Smooth muscle cell (in vitro differentiated cells): ENCODE results near the gene DNAJB7. TPM values are rescaled to one million over a fixed set of nuclear protein-coding genes. Genes with fewer than 3 reads are reported as not detected.

Experiments used
- DNase-seq: peaks from one replicate; lab custom pipeline; 2025; ENCODE audit not compliant: unreplicated experiment; lab: John Stamatoyannopoulos, UW
- H2AFZ ChIP-seq: fragments of 200-600 bp; sonication (generic); 2 replicates; pipeline ENCODE4 v1.6.0; 2016; ENCODE audit warnings: antibody characterized with exemption, low read depth, mild to moderate bottlenecking
- H3F3A ChIP-seq: fragments of 200-600 bp; sonication (generic); 2 replicates; pipeline ENCODE4 v1.6.0; 2017; ENCODE audit warnings: antibody characterized with exemption, low read depth
- H3K27ac ChIP-seq: fragments of 200-600 bp; sonication (generic); 2 replicates; pipeline ENCODE4 v1.5.1; 2016; ENCODE audit warnings: low read depth, mild to moderate bottlenecking
- H3K27me3 ChIP-seq: fragments of 200-600 bp; sonication (generic); 2 replicates; pipeline ENCODE4 v1.6.1; 2016; ENCODE audit warnings: low read depth, mild to moderate bottlenecking
- H3K36me3 ChIP-seq: fragments of 200-600 bp; sonication (generic); 2 replicates; pipeline ENCODE4 v1.5.1; 2016; ENCODE audit warnings: low read depth
- H3K4me1 ChIP-seq: fragments of 200-600 bp; sonication (generic); 2 replicates; pipeline ENCODE4 v1.5.1; 2016; ENCODE audit warnings: low read depth
- H3K4me2 ChIP-seq: fragments of 200-600 bp; sonication (generic); 2 replicates; pipeline ENCODE4 v1.6.0; 2016; ENCODE audit warnings: mild to moderate bottlenecking
- H3K4me3 ChIP-seq: fragments of 200-600 bp; sonication (generic); 2 replicates; pipeline ENCODE4 v1.5.1; 2016; ENCODE audit warnings: mild to moderate bottlenecking
- H3K79me2 ChIP-seq: fragments of 200-600 bp; sonication (generic); 2 replicates; pipeline ENCODE4 v1.6.0; 2016; ENCODE audit warnings: low read depth, mild to moderate bottlenecking
- H3K9ac ChIP-seq: fragments of 200-600 bp; sonication (generic); 2 replicates; pipeline ENCODE4 v1.6.0; 2016; ENCODE audit warnings: low read depth
- H3K9me3 ChIP-seq: fragments of 200-600 bp; sonication (generic); replicated peaks from 2 replicates; pipeline ENCODE4 v1.5.1; 2016; ENCODE audit warnings: low read depth
- H4K20me1 ChIP-seq: fragments of 200-600 bp; sonication (generic); 2 replicates; pipeline ENCODE4 v1.6.0; 2016; ENCODE audit warnings: low read depth
- WGBS: methylation state at CpG from one replicate; pipeline ENCODE4 v1.1.7; 2016; ENCODE audit warnings: low lambda C conversion rate; 5-methylcytosine and 5-hydroxymethylcytosine counted together
- polyA plus RNA-seq: library from polyadenylated mRNA; unstranded; fragments of >200 nt; fragmentation: Nextera tagmentation; extraction: Ambion mirVana; gene quantifications from 2 replicates; pipeline ENCODE4 v1.2.1, GENCODE V29; 2016
- total RNA-seq: library from RNA; depleted of rRNA; stranded (reverse); fragments of >200 nt; gene quantifications from 2 replicates; pipeline ENCODE4 v1.2.3, GENCODE V29; 2014
- TF ChIP-seq, protein P1 (sequence below): fragments of 200-600 bp; sonication (generic); IDR thresholded peaks from 2 replicates; pipeline ENCODE4 v1.5.1; 2017; ENCODE audit warnings: borderline replicate concordance, mild to moderate bottlenecking, antibody characterized with exemption; ENCODE audit not compliant: insufficient read depth, poor library complexity, severe bottlenecking

Gene DNAJB7
- total and polyA plus RNA-seq, 2 experiments from 2014 or later, result not detected

- H3K9me3 ChIP-seq, result no peaks in the 10 kb centered on the region
- H4K20me1 ChIP-seq, result peaks cover 30% of the 10 kb centered on the region
- peaks cover 41% of the 10 kb centered on the region for H3K4me1 ChIP-seq
- H3K4me2 ChIP-seq, result peak overlapping the region; percentile 89
- DNase-seq, result no peak
- H3K9ac ChIP-seq, result peak overlapping the region; percentile 99
- peaks cover 88% of the 10 kb centered on the region for H3K79me2 ChIP-seq
- H3K4me3 ChIP-seq, result peak overlapping the region; percentile 91
- 14% methylated on average over 18 of the region's 18 CpGs for WGBS
- H3K27me3 ChIP-seq, result no peaks in the 10 kb centered on the region
- peak overlapping the region; percentile 98 for H3K27ac ChIP-seq
- TF ChIP-seq, protein P1, sequence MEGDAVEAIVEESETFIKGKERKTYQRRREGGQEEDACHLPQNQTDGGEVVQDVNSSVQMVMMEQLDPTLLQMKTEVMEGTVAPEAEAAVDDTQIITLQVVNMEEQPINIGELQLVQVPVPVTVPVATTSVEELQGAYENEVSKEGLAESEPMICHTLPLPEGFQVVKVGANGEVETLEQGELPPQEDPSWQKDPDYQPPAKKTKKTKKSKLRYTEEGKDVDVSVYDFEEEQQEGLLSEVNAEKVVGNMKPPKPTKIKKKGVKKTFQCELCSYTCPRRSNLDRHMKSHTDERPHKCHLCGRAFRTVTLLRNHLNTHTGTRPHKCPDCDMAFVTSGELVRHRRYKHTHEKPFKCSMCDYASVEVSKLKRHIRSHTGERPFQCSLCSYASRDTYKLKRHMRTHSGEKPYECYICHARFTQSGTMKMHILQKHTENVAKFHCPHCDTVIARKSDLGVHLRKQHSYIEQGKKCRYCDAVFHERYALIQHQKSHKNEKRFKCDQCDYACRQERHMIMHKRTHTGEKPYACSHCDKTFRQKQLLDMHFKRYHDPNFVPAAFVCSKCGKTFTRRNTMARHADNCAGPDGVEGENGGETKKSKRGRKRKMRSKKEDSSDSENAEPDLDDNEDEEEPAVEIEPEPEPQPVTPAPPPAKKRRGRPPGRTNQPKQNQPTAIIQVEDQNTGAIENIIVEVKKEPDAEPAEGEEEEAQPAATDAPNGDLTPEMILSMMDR, result no peak
- no peaks in the 10 kb centered on the region for H3K36me3 ChIP-seq
- H3F3A ChIP-seq, result no peaks in the 10 kb centered on the region
- peak overlapping the region; percentile 81 for H2AFZ ChIP-seq
Observed at GRCh38 chr22:40857309-40857855, 4.5 kb downstream of the DNAJB7 start.

DNA sequence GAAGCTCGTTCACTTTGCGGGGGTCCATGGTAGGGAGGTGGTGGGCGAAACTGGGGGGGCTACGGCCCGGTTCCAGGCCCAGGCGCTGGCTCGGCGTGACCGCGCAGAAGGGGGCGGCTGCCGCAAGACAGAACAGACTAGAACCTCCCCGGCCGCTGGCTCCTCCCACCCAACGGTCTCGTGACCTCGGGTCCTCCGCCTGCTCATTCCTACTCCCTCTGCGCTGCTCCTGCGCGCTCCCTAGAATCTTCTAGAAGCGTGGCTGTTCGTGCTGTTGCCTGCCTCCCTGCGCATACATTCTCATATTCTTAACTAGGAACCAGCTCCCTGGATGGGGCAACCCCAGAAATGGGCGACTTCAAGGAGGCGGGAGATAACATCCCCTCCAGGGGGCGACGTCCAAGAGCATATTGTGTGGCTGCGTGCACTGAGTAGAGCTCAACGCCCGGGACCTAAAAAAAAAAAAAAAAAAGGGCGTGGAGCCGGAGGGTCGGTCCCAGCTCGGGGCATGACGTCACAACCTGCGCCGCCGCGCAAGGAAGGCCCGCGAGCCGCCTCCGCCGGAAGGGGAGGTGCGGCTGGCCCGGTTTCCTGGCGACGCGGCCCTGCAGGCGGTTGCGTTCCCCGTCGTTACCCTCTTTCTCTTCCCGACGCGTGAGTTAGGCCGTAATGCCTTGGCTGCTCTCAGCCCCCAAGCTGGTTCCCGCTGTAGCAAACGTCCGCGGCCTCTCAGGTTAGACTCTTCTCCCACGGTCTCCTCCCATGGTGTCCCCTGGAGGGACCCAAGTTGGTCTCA is 5.2 kb downstream of the DNAJB7 start, which contains the start of the genes ST13 and XPNPEP3:
TSS of gene ST13 (minus strand) at position 127 of the 796 bp plus-strand sequence. CDS start at position 28, 99 bp downstream.
TSS of gene XPNPEP3 (plus strand) at position 636 of the 796 bp plus-strand sequence. CDS start at position 670, 34 bp downstream.
- Histone ChIP-seq H3K36me3 (no peaks in the 10 kb centered on the region), H3K27ac (peak within 1 kb of the TSS; percentile 98), H3K9me3 (no peaks in the 10 kb centered on the region), H3K79me2 (peaks cover 88% of the 10 kb centered on the region), H3K4me3 (peak within 1 kb of the TSS; percentile 91), H4K20me1 (peaks cover 34% of the 10 kb centered on the region), H3K4me2 (peak within 1 kb of the TSS; percentile 89), H3K27me3 (no peaks in the 10 kb centered on the region), H2AFZ (peak within 1 kb of the TSS; percentile 86), H3K9ac (peak within 1 kb of the TSS; percentile 99), H3F3A (no peaks in the 10 kb centered on the region), H3K4me1 (peaks cover 42% of the 10 kb centered on the region)
- TF ChIP-seq, protein P1, result peak; percentile 40
- 1% methylated on average over 61 of the region's 63 CpGs for WGBS
- DNase-seq, result peak; percentile 97

DNA sequence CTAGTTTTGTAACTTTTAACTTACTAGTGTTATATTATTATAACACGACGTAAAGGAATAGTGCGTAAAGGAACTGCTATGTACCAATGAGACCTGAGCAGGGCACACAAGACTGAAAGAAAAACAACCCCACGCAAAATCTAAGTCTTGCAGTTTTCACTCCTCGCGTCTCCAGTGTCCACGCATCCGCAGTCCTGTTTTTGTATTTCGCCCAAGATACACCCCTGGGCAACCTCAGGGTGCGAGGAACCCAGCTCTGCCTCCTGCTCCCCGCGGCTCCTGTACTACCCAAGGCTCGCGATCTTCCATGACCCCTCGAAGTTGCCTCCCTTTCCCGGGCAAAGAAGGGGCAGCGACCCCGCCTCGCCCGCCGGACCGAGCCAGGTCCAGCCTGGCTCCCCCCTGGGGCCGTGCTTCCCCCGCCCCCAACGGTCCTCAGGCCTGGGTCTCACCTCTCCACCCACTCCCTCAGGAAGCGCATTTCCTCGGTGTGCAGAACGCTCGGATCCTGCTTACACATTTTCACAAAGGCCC is 5.9 kb downstream of the DNAJB7 start:
- under 1% methylated on average over 23 of the region's 29 CpGs for WGBS
- no peaks in the 10 kb centered on the region for H3K36me3 ChIP-seq
- TF ChIP-seq, protein P1, result no peak
- H3K27ac ChIP-seq, result peak overlapping the region; percentile 98
- no peaks in the 10 kb centered on the region for H3F3A ChIP-seq
- DNase-seq, result no peak
- H4K20me1 ChIP-seq, result peaks cover 38% of the 10 kb centered on the region
- peak overlapping the region; percentile 99 for H3K9ac ChIP-seq
- H3K27me3 ChIP-seq, result no peaks in the 10 kb centered on the region
- H3K9me3 ChIP-seq, result no peaks in the 10 kb centered on the region
- H2AFZ ChIP-seq, result peak overlapping the region; percentile 86
- H3K79me2 ChIP-seq, result peaks cover 91% of the 10 kb centered on the region
- peak overlapping the region; percentile 89 for H3K4me2 ChIP-seq
- H3K4me1 ChIP-seq, result peaks cover 42% of the 10 kb centered on the region
- H3K4me3 ChIP-seq, result peak overlapping the region; percentile 91
